Measurements from ENCODE around the gene ZNF423.
A peak's percentile ranks its signal among the peaks of the same experiment; 100 is the strongest.

ZNF423 gene

DNA sequence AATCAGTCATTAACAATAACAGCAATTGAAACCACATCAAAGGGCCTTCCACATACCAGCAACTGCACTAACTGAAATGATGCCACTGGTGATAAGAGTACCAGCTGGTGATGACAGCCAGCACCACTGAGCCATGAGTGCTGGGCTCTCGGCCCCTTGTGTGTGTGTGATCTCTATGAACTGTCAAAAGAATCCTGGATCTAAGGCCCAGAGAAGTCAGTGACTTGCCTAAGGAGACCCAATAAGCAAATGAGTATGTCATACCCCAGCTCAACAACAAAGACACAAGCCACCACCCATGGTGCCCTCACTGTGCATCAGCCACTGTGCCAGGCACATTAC lies 220.9 kb downstream of the ZNF423 start:
- DNase-seq (ENCODE audit: low read depth), result no peak
- no peaks in the 10 kb centered on the region for H3K9me3 ChIP-seq (ENCODE audit: control insufficient read depth, low read length)
- H3K27me3 ChIP-seq (replicated peaks; ENCODE audit: control insufficient read depth, insufficient read depth, low read length), result no peaks in the 10 kb centered on the region
- H3K4me3 ChIP-seq (ENCODE audit: low read length), result no peak overlapping the region
- H3K9ac ChIP-seq (ENCODE audit: low read length), result no peak overlapping the region
- H3K36me3 ChIP-seq (ENCODE audit: control insufficient read depth, insufficient read depth, low read length, severe bottlenecking), result peaks cover 35% of the 10 kb centered on the region
- peaks cover 23% of the 10 kb centered on the region for H3K4me1 ChIP-seq (ENCODE audit: control insufficient read depth, insufficient read depth, low read length)

DNA sequence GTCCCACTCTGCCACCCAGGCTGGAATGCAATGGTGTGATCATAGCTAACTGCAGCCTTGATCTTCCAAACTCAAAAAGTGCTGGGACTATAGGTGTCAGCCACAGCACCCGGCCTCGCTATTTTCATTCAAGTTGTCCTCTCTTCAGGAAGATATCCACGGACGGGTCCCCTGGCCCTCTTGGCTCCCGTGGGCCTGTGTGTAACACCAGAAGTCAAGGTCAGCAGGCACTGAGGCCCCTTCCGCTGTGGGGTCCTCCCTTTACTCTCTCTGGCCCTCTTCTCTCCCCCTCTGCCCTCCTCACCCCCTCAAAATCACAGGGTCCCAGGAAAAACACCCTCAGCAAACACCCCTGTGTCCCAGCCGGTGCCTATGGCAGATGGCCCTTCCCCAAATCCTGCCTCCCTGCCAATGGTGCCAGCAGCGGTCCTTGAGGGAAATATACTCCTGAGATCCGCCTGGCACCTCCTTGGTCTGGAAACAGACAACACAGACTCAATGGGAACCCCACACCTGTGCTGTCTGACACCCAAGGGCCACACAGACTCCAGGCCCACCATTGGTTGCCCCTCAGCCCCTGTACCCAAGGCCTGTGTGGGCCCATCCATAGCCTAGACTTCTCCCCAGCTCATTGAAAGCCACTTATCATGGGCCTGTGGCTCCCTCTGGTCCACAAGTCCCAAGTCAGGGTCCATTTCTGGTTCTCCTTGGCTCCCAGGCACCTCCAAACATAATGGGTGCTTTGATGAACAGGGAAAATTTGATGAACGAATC lies 221.5 kb downstream of the ZNF423 start:
- H3K9ac ChIP-seq (ENCODE audit: low read length), result no peak overlapping the region
- no peak for DNase-seq (ENCODE audit: low read depth)
- H3K9me3 ChIP-seq (ENCODE audit: control insufficient read depth, low read length), result peaks cover 2% of the 10 kb centered on the region
- H3K27me3 ChIP-seq (replicated peaks; ENCODE audit: control insufficient read depth, insufficient read depth, low read length), result no peaks in the 10 kb centered on the region
- no peak overlapping the region for H3K4me3 ChIP-seq (ENCODE audit: low read length)
- H3K4me1 ChIP-seq (ENCODE audit: control insufficient read depth, insufficient read depth, low read length), result peaks cover 18% of the 10 kb centered on the region
- peaks cover 35% of the 10 kb centered on the region for H3K36me3 ChIP-seq (ENCODE audit: control insufficient read depth, insufficient read depth, low read length, severe bottlenecking)

DNA sequence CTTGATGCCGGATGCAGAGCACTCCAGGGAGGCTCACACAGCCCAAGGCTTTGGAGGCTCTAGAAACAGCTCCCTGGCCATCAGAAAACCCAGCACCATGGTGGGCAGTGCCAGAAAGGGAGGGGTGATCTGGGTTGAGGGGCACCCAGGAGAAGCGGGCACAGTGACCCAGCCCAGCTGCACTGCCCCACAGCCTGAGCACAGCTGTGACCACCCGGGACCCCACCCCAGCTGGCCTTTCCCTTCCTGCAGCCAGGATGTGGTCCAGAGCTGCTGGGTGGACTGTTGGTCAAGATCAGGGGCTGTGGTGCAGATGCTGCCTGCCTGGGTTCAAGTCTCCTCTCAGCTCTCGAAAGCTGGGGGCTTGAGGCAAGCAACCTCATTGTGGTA lies 223.1 kb downstream of the ZNF423 start:
- Histone ChIP-seq H3K9me3 (ENCODE audit: control insufficient read depth, low read length) (peaks cover 15% of the 10 kb centered on the region), H3K4me1 (ENCODE audit: control insufficient read depth, insufficient read depth, low read length) (peaks cover 12% of the 10 kb centered on the region), H3K36me3 (ENCODE audit: control insufficient read depth, insufficient read depth, low read length, severe bottlenecking) (peaks cover 31% of the 10 kb centered on the region), H3K27me3 (replicated peaks; ENCODE audit: control insufficient read depth, insufficient read depth, low read length) (no peaks in the 10 kb centered on the region), H3K9ac (ENCODE audit: low read length) (no peak overlapping the region), H3K4me3 (ENCODE audit: low read length) (no peak overlapping the region)
- DNase-seq (ENCODE audit: low read depth), result no peak

DNA sequence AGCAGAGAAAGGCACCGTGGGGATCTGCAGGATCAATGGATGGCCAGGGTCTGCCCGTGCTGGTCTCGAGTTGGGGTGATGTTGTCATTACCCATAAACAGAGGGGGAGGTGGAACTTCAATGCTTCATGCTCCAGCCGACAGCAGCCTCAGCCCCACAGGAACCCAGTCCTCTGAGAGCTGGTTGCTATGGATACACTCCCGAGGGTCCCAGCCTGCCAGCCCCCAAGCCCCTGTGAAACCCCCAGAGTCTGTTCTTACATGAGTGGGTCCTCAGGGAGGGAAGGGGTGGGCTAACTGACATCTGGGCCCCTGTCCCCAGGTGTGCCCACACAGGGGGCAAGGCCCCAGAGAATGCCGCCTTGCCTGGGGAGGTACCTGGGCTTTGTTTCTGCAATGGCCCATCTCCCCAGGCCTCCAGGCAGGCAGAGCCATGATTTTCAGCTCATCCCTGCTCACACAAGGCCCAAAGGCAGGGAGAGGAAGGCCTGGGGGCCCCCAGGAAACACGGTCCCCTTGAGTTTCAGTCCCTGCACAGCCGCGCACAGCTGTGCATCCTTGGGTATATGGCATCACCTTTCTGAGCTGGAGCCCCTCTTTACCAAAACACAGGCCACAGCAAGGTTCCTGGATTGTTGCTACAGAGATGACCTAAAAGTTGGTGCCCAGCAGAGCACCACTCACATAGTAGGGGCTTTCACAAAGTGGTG lies 223.7 kb downstream of the ZNF423 start:
- Histone ChIP-seq H3K9ac (ENCODE audit: low read length) (peak overlapping the region; percentile 37), H3K4me3 (ENCODE audit: low read length) (no peak overlapping the region), H3K4me1 (ENCODE audit: control insufficient read depth, insufficient read depth, low read length) (peaks cover 12% of the 10 kb centered on the region), H3K36me3 (ENCODE audit: control insufficient read depth, insufficient read depth, low read length, severe bottlenecking) (peaks cover 25% of the 10 kb centered on the region), H3K27me3 (replicated peaks; ENCODE audit: control insufficient read depth, insufficient read depth, low read length) (no peaks in the 10 kb centered on the region), H3K9me3 (ENCODE audit: control insufficient read depth, low read length) (peaks cover 15% of the 10 kb centered on the region)
- no peak for DNase-seq (ENCODE audit: low read depth)

DNA sequence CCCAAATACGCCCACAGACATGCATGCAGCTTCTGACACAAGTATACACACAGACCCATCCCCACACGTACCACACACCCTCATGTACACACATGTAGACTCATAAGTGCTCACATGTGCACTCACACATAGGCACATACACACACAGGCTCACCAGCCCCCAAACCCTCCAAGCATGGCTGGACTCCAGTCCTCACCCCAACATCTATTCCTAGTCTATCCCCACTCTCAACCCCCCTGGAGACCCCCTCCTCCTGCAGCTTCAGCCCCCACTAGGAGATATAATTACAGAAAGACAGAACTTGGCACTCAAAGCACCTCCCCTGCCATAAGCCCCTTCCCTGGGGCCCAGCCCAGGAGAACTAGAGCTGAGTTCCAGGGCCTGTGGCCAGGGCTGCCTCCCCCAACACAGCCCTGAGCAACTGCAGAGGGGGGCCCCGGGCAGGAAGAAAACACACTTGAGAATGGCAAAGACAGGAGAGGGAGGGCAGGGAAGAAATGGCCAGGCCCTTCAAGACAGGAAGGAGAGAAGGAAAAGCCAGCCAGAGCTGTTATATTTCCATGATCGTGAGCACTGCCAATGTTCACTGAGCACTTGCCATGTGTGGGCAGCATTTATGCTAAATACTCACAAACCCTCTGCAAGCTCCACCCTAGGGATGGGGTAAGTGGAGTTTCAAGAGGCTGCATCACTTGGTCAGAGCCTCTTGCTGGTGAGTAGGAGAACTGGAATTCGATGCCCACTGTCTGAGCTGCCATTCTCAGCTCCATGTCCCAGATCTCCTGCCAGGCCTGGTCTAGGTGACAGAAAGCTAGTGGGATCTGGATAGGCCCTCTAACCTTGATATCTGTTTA lies 224.5 kb downstream of the ZNF423 start:
- peaks cover 17% of the 10 kb centered on the region for H3K36me3 ChIP-seq (ENCODE audit: control insufficient read depth, insufficient read depth, low read length, severe bottlenecking)
- no peak overlapping the region for H3K4me3 ChIP-seq (ENCODE audit: low read length)
- H3K4me1 ChIP-seq (ENCODE audit: control insufficient read depth, insufficient read depth, low read length), result peaks cover 12% of the 10 kb centered on the region
- H3K9me3 ChIP-seq (ENCODE audit: control insufficient read depth, low read length), result peaks cover 15% of the 10 kb centered on the region
- peak overlapping the region; percentile 37 for H3K9ac ChIP-seq (ENCODE audit: low read length)
- peak; percentile 79 for DNase-seq (ENCODE audit: low read depth)
- no peaks in the 10 kb centered on the region for H3K27me3 ChIP-seq (replicated peaks; ENCODE audit: control insufficient read depth, insufficient read depth, low read length)

DNA sequence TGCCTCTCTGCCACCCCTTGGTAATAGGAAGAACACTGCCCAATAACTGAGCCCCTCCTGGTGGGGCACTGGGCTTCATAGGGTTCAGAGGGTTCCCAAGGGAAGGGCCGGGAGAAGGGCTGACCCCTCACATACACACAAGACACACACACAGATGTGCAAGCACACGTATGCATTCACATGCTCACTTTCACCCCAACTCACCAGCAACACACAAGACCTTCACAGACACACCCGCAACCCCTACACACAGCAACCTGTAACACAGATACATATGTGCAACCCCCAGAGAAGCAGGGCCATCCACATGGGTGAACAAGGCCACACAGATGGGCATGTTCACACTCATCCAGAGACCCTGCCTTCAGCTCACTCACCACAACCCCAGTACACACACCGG lies 225.1 kb downstream of the ZNF423 start:
- Histone ChIP-seq H3K9me3 (ENCODE audit: control insufficient read depth, low read length) (peaks cover 15% of the 10 kb centered on the region), H3K4me3 (ENCODE audit: low read length) (no peak overlapping the region), H3K36me3 (ENCODE audit: control insufficient read depth, insufficient read depth, low read length, severe bottlenecking) (peaks cover 11% of the 10 kb centered on the region), H3K9ac (ENCODE audit: low read length) (no peak overlapping the region), H3K4me1 (ENCODE audit: control insufficient read depth, insufficient read depth, low read length) (peaks cover 12% of the 10 kb centered on the region), H3K27me3 (replicated peaks; ENCODE audit: control insufficient read depth, insufficient read depth, low read length) (no peaks in the 10 kb centered on the region)
- no peak for DNase-seq (ENCODE audit: low read depth)

DNA sequence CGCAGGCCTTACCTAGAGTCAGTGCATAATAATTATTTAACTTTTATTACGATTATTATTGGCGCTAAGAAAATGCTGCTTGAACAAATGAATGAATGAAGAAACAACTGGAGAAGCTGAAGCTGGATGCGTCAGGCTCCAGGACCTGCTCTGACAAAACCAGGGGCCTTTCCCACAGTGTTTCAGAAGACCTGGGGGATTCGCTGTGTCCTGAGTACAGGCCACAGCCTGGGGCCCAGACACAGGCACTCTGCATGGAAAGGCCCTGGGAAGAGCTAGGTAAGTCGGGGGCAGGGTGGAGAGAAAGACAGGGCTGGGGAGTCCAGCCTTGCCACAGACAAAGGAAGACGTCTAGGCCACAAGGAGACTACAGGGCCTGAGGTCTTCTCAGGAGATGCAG lies 226.1 kb downstream of the ZNF423 start:
- DNase-seq (ENCODE audit: low read depth), result no peak
- Histone ChIP-seq H3K4me3 (ENCODE audit: low read length) (no peak overlapping the region), H3K9ac (ENCODE audit: low read length) (no peak overlapping the region), H3K9me3 (ENCODE audit: control insufficient read depth, low read length) (peaks cover 15% of the 10 kb centered on the region), H3K36me3 (ENCODE audit: control insufficient read depth, insufficient read depth, low read length, severe bottlenecking) (peaks cover 4% of the 10 kb centered on the region), H3K27me3 (replicated peaks; ENCODE audit: control insufficient read depth, insufficient read depth, low read length) (no peaks in the 10 kb centered on the region), H3K4me1 (ENCODE audit: control insufficient read depth, insufficient read depth, low read length) (peaks cover 12% of the 10 kb centered on the region)

DNA sequence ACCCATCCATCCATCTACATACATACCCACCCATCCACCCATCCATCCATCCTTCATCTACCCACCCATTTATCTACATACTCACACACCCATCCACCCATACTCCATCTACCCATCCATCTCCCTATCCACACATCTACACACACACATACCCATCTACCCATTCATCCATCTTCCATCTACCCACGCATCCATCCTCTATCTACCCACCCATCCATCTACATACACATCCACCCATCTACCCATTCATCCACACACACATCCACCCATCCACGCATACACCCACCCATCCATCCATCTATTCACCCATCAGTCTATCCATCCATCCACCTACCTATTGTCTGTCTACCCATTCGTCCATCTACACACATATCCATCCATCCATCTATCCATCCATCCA lies 227.8 kb downstream of the ZNF423 start:
- no peak for DNase-seq (ENCODE audit: low read depth)
- peaks cover 15% of the 10 kb centered on the region for H3K9me3 ChIP-seq (ENCODE audit: control insufficient read depth, low read length)
- no peak overlapping the region for H3K4me3 ChIP-seq (ENCODE audit: low read length)
- peaks cover 3% of the 10 kb centered on the region for H3K36me3 ChIP-seq (ENCODE audit: control insufficient read depth, insufficient read depth, low read length, severe bottlenecking)
- peaks cover 12% of the 10 kb centered on the region for H3K4me1 ChIP-seq (ENCODE audit: control insufficient read depth, insufficient read depth, low read length)
- no peak overlapping the region for H3K9ac ChIP-seq (ENCODE audit: low read length)
- no peaks in the 10 kb centered on the region for H3K27me3 ChIP-seq (replicated peaks; ENCODE audit: control insufficient read depth, insufficient read depth, low read length)

DNA sequence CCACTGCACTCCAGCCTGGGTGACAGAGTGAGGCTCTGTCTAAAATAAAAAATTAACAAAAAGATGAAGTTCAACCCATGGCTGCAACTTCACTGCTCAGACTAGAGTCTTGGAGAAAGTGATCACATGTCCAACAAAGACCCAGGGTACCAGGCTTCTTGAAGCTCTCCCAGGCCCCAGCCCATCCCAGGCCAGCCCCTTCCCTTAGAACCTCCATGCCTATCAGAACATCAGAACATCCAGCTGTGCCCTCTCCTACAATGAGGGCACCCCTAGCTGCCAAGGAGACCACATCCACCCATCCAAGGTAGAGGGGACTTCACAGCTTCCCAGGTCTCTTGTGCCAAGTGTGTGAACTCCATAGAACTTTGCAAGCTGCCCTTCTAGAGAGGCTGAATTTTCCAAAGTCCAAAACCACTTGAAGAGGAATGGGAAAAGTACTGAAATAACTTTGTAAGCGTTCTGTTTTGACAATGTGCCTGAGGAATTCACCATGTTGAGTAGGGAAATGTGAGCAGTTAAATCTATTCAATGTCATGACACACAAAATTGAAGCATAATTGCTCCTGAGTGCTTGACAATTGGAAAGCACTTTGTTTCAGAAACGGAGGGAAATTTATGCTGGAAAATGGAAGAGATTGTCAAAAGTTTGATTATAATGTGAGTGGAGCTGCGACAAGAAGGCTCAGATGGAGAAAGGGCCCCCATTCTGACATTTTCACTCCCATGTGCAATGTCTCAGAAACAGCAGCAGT lies 230.4 kb downstream of the ZNF423 start:
- Histone ChIP-seq H3K9me3 (ENCODE audit: control insufficient read depth, low read length) (peaks cover 15% of the 10 kb centered on the region), H3K4me3 (ENCODE audit: low read length) (no peak overlapping the region), H3K27me3 (replicated peaks; ENCODE audit: control insufficient read depth, insufficient read depth, low read length) (no peaks in the 10 kb centered on the region), H3K9ac (ENCODE audit: low read length) (no peak overlapping the region), H3K4me1 (ENCODE audit: control insufficient read depth, insufficient read depth, low read length) (peaks cover 10% of the 10 kb centered on the region), H3K36me3 (ENCODE audit: control insufficient read depth, insufficient read depth, low read length, severe bottlenecking) (peaks cover 3% of the 10 kb centered on the region)
- no peak for DNase-seq (ENCODE audit: low read depth)

DNA sequence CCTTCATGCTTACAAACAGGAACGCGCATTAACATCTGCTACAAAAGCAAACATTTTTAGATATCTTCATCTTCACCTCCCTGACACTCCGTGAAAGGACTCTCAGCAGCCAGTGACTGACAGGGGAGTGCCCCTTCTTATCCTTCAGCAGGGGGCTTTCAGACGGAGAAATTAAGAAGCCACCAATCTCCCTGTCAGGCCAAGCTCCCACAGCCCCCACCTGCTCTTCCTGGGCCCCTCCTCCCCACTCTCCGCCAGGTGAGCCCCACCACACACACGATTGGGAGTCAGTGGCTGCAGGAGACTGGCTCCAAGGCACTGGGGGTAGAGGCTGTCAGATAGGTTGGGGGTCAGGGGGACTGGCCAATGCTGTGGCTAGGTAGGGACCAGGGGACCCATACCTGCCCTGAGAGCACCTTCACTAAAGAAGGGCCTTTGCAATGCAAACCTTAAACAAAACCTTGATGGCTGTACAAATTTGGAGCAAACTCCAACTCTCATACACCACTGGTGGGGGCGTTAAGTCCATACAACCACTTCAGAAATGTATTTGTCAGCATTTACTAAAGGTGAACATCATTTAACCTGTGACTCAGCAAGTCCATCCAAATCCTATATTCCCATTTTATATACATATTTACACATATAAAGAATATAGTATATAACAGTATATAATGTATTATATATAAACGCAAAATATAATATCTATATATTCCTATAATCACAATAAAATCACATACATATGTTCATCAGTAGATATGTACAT lies 232.2 kb downstream of the ZNF423 start:
- no peaks in the 10 kb centered on the region for H3K27me3 ChIP-seq (replicated peaks; ENCODE audit: control insufficient read depth, insufficient read depth, low read length)
- no peak for DNase-seq (ENCODE audit: low read depth)
- H3K9ac ChIP-seq (ENCODE audit: low read length), result no peak overlapping the region
- peaks cover 5% of the 10 kb centered on the region for H3K9me3 ChIP-seq (ENCODE audit: control insufficient read depth, low read length)
- peaks cover 25% of the 10 kb centered on the region for H3K4me1 ChIP-seq (ENCODE audit: control insufficient read depth, insufficient read depth, low read length)
- H3K4me3 ChIP-seq (ENCODE audit: low read length), result no peak overlapping the region
- no peaks in the 10 kb centered on the region for H3K36me3 ChIP-seq (ENCODE audit: control insufficient read depth, insufficient read depth, low read length, severe bottlenecking)
